ENCODE measurements around the gene B4GALT5. TPM values are rescaled to one million over a fixed set of nuclear protein-coding genes. Genes with fewer than 3 reads are reported as not detected.

B4GALT5 gene
- total RNA-seq, 1 experiment from 2014 or later = 62.4 TPM

DNA sequence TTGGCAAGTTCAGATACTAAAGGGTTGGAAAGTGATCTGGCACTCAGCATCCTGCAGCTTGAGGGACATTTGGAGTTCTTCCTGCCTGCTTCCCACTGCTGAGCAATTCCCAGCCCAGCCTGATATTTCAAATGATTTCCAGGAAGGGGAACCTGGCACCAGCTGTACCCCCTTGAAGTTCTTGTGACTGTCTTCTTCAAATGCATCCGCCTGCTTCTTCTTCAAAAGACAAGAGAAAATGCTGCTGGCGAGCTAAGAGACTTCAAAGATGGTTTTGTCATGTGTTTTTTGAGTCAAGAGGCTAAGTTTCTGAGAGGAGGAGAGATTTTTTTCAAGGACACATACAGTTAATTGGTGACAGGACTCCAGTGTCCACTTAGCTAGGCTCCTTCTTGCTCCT lies 42.6 kb upstream of the B4GALT5 start:
- no peak overlapping the region for H3K27ac Mint-ChIP-seq
- TF ChIP-seq, protein P1, sequence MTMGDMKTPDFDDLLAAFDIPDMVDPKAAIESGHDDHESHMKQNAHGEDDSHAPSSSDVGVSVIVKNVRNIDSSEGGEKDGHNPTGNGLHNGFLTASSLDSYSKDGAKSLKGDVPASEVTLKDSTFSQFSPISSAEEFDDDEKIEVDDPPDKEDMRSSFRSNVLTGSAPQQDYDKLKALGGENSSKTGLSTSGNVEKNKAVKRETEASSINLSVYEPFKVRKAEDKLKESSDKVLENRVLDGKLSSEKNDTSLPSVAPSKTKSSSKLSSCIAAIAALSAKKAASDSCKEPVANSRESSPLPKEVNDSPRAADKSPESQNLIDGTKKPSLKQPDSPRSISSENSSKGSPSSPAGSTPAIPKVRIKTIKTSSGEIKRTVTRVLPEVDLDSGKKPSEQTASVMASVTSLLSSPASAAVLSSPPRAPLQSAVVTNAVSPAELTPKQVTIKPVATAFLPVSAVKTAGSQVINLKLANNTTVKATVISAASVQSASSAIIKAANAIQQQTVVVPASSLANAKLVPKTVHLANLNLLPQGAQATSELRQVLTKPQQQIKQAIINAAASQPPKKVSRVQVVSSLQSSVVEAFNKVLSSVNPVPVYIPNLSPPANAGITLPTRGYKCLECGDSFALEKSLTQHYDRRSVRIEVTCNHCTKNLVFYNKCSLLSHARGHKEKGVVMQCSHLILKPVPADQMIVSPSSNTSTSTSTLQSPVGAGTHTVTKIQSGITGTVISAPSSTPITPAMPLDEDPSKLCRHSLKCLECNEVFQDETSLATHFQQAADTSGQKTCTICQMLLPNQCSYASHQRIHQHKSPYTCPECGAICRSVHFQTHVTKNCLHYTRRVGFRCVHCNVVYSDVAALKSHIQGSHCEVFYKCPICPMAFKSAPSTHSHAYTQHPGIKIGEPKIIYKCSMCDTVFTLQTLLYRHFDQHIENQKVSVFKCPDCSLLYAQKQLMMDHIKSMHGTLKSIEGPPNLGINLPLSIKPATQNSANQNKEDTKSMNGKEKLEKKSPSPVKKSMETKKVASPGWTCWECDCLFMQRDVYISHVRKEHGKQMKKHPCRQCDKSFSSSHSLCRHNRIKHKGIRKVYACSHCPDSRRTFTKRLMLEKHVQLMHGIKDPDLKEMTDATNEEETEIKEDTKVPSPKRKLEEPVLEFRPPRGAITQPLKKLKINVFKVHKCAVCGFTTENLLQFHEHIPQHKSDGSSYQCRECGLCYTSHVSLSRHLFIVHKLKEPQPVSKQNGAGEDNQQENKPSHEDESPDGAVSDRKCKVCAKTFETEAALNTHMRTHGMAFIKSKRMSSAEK (CRISPR knock-in tag; IDR thresholded peaks at IDR 0.05; ENCODE audit: borderline replicate concordance) = no peak
- TF ChIP-seq ZNF121 (CRISPR knock-in tag; IDR thresholded peaks at IDR 0.05) (no peak), OVOL2 (CRISPR knock-in tag; IDR thresholded peaks at IDR 0.05; ENCODE audit: borderline replicate concordance) (no peak), NFE2L1 (CRISPR knock-in tag; IDR thresholded peaks at IDR 0.05) (no peak), CBFB (CRISPR knock-in tag; IDR thresholded peaks at IDR 0.05; ENCODE audit: low read depth) (no peak), TEAD1 (CRISPR knock-in tag; IDR thresholded peaks at IDR 0.05) (no peak), ATF1 (CRISPR knock-in tag; IDR thresholded peaks at IDR 0.05) (no peak), ETV6 (CRISPR knock-in tag; IDR thresholded peaks at IDR 0.05) (no peak), NR3C1 (CRISPR knock-in tag; conservative IDR thresholded peaks at IDR 0.05; ENCODE audit: low read depth) (no peak), GTF2I (CRISPR knock-in tag; conservative IDR thresholded peaks at IDR 0.05) (no peak)
- TF ChIP-seq, protein P2, sequence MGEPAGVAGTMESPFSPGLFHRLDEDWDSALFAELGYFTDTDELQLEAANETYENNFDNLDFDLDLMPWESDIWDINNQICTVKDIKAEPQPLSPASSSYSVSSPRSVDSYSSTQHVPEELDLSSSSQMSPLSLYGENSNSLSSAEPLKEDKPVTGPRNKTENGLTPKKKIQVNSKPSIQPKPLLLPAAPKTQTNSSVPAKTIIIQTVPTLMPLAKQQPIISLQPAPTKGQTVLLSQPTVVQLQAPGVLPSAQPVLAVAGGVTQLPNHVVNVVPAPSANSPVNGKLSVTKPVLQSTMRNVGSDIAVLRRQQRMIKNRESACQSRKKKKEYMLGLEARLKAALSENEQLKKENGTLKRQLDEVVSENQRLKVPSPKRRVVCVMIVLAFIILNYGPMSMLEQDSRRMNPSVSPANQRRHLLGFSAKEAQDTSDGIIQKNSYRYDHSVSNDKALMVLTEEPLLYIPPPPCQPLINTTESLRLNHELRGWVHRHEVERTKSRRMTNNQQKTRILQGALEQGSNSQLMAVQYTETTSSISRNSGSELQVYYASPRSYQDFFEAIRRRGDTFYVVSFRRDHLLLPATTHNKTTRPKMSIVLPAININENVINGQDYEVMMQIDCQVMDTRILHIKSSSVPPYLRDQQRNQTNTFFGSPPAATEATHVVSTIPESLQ (CRISPR knock-in tag; IDR thresholded peaks at IDR 0.05) = no peak
- TF ChIP-seq, protein P3, sequence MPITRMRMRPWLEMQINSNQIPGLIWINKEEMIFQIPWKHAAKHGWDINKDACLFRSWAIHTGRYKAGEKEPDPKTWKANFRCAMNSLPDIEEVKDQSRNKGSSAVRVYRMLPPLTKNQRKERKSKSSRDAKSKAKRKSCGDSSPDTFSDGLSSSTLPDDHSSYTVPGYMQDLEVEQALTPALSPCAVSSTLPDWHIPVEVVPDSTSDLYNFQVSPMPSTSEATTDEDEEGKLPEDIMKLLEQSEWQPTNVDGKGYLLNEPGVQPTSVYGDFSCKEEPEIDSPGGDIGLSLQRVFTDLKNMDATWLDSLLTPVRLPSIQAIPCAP (CRISPR knock-in tag; IDR thresholded peaks at IDR 0.05) = no peak

DNA sequence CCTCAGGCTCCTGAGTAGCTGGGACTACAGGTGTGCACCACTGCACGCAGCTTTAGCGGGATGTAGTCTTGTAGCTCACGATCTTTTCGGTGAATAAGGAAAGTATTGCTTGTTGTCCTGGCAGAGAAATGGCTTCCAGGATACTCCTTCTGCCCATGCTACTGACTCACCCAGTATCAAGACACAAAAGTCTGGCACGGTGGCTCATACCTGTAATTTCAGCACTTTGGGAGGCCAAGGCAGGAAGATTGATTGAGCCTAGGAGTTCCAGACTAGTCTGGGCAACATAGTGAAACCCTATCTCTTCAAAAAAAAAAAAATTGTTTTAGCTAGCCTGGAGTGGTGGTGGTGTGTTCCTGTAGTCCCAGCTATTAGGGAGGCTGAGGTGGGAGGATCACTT lies 40.9 kb upstream of the B4GALT5 start:
- no peak for DNase-seq (ENCODE audit: low spot score)
- no peak for ATAC-seq
- Mint-ChIP-seq H3K9me3 (no peaks in the 10 kb centered on the region), H3K27me3 (ENCODE audit: low read depth) (no peaks in the 10 kb centered on the region), H3K27ac (no peak overlapping the region), H3K4me1 (peaks cover 25% of the 10 kb centered on the region), H3K36me3 (no peaks in the 10 kb centered on the region), H3K4me3 (no peak overlapping the region)
- TF ChIP-seq JUN (CRISPR knock-in tag; IDR thresholded peaks at IDR 0.05) = no peak
- no peak for TF ChIP-seq NFYB (CRISPR knock-in tag; conservative IDR thresholded peaks at IDR 0.05; ENCODE audit: low read depth)
- TF ChIP-seq, protein P4, sequence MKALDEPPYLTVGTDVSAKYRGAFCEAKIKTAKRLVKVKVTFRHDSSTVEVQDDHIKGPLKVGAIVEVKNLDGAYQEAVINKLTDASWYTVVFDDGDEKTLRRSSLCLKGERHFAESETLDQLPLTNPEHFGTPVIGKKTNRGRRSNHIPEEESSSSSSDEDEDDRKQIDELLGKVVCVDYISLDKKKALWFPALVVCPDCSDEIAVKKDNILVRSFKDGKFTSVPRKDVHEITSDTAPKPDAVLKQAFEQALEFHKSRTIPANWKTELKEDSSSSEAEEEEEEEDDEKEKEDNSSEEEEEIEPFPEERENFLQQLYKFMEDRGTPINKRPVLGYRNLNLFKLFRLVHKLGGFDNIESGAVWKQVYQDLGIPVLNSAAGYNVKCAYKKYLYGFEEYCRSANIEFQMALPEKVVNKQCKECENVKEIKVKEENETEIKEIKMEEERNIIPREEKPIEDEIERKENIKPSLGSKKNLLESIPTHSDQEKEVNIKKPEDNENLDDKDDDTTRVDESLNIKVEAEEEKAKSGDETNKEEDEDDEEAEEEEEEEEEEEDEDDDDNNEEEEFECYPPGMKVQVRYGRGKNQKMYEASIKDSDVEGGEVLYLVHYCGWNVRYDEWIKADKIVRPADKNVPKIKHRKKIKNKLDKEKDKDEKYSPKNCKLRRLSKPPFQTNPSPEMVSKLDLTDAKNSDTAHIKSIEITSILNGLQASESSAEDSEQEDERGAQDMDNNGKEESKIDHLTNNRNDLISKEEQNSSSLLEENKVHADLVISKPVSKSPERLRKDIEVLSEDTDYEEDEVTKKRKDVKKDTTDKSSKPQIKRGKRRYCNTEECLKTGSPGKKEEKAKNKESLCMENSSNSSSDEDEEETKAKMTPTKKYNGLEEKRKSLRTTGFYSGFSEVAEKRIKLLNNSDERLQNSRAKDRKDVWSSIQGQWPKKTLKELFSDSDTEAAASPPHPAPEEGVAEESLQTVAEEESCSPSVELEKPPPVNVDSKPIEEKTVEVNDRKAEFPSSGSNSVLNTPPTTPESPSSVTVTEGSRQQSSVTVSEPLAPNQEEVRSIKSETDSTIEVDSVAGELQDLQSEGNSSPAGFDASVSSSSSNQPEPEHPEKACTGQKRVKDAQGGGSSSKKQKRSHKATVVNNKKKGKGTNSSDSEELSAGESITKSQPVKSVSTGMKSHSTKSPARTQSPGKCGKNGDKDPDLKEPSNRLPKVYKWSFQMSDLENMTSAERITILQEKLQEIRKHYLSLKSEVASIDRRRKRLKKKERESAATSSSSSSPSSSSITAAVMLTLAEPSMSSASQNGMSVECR (CRISPR knock-in tag; IDR thresholded peaks at IDR 0.05; ENCODE audit: borderline replicate concordance) = no peak
- TF ChIP-seq ZNF121 (CRISPR knock-in tag; IDR thresholded peaks at IDR 0.05) = 0 out of 2 replicates have a peak, but pooled peaks have one; percentile 64
- CTCF ChIA-PET = interaction anchor here (1.5 kb wide), 1 partner anchor 146 kb away, joined by 3 read pairs; no protein-coding TSS in a partner anchor
- POLR2A ChIA-PET = interaction anchor here (0.7 to 0.9 kb wide), 2 partner anchors 9 to 21 kb away, joined by 3 to 6 read pairs; no protein-coding TSS in a partner anchor

More for the DNA sequence above, 42.6 kb upstream of the B4GALT5 start:
- H3K4me3 Mint-ChIP-seq = no peak overlapping the region
- no peaks in the 10 kb centered on the region for H3K9me3 Mint-ChIP-seq
- POLR2A ChIA-PET = no interaction called here
- CTCF ChIA-PET = interaction anchor here (0.7 kb wide), 1 partner anchor 18 kb away, joined by 3 read pairs; no protein-coding TSS in a partner anchor
- no peaks in the 10 kb centered on the region for H3K27me3 Mint-ChIP-seq (ENCODE audit: low read depth)
- no peak for ATAC-seq
- DNase-seq (ENCODE audit: low spot score) = no peak
- H3K4me1 Mint-ChIP-seq = peaks cover 23% of the 10 kb centered on the region
- H3K36me3 Mint-ChIP-seq = no peaks in the 10 kb centered on the region
